Transverse colon (tissue), 4 donors: ENCODE data around the gene EIF1.

Experiments used
- CTCF ChIP-seq, 5 experiments: fragments of 200-600 bp in 3 of 5; fragments of 450-650 bp in 2 of 5; sonication (generic) in 3 of 5; IDR thresholded peaks; 1 replicate in 2 of 5; 2 replicates in 3 of 5; pipeline ENCODE4 v1.5.1; 2016 to 2017; ENCODE audit warnings: antibody characterized with exemption in 5 of 5, inconsistent platforms in 3 of 5, mild to moderate bottlenecking in 2 of 5, moderate library complexity in 1 of 5
- EP300 ChIP-seq: sonication (generic); formaldehyde crosslinking; IDR thresholded peaks from one replicate; pipeline ENCODE4 v1.6.1; 2017; ENCODE audit warnings: antibody characterized with exemption, low read depth
- POLR2AphosphoS5 ChIP-seq, 3 donors: sonication (generic); formaldehyde crosslinking; IDR thresholded peaks; one replicate each; pipeline ENCODE4 v1.6.1; 2016; ENCODE audit warnings: antibody characterized with exemption in 3 of 3

GRCh38 chr17:41653421-41653820, 35.3 kb upstream of the EIF1 start:
- TF ChIP-seq POLR2AphosphoS5 (IDR thresholded peaks at IDR 0.05) (no peak), EP300 (no peak), CTCF (IDR thresholded peaks at IDR 0.05) (no peak)
